Measurements from ENCODE around the gene POLD4.

POLD4 gene

GRCh38 chr11:67393990-67394389 lies 40.6 kb upstream of the POLD4 start:
- in situ Hi-C loops (cut with HindIII; ENCODE audit: low sequenced_read_pairs): no loop called here
- H3K4me3 ChIP-seq (ENCODE audit: low read depth, low read length): no peak overlapping the region
- TF ChIP-seq CTCF (IDR thresholded peaks at IDR 0.05; ENCODE audit: low read depth, low read length): no peak
- no peak for DNase-seq (ENCODE audit: low read depth, low spot score)

DNA sequence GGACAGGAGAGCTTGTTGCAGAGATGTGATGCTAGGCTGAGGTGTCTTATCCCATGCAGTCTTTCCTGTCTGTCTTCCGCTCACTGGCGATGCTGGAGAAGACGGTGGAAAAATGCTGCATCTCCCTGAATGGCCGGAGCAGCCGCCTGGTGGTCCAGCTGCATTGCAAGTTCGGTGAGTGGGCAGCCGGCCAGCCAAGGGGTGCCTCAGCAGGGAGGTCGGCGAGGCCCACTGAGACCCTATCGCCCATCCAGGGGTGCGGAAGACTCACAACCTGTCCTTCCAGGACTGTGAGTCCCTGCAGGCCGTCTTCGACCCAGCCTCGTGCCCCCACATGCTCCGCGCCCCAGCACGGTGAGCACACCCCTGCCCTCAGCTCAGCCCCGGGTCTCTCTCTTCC lies 40.1 kb upstream of the POLD4 start:
- TF ChIP-seq CTCF (IDR thresholded peaks at IDR 0.05; ENCODE audit: low read depth, low read length): no peak
- H3K4me3 ChIP-seq (ENCODE audit: low read depth, low read length): no peak overlapping the region
- in situ Hi-C loops (cut with HindIII; ENCODE audit: low sequenced_read_pairs): no loop called here
- no peak for DNase-seq (ENCODE audit: low read depth, low spot score)

DNA sequence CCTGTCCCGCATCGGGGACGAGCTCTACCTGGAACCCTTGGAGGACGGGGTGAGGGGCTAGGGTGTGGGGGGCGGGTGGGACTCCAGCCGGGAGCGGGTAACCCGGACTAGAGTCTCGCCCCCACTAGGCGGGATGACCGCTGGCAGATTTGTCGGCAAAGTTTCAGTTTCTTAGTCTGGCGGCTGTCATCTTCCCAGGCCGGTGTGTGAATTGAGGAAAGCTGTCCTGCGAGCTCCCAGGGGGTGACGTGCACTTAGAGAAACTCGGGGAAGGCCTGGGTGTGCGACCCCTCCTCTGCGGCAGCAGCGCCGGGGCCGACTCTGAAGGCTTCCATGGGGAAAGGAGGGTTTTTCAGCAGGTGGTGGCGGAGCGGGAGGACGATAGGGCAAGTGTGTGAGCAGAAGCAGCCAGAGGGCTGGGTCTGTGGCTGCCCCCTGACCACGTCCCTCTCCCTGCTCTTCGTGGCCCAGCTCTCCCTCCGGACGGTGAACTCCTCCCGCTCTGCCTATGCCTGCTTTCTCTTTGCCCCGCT lies 38.9 kb upstream of the POLD4 start:
- peak overlapping the region; percentile 81 for H3K4me3 ChIP-seq (ENCODE audit: low read depth, low read length)
- in situ Hi-C loops (cut with HindIII; ENCODE audit: low sequenced_read_pairs): no loop called here
- DNase-seq (ENCODE audit: low read depth, low spot score): no peak
- no peak for TF ChIP-seq CTCF (IDR thresholded peaks at IDR 0.05; ENCODE audit: low read depth, low read length)

DNA sequence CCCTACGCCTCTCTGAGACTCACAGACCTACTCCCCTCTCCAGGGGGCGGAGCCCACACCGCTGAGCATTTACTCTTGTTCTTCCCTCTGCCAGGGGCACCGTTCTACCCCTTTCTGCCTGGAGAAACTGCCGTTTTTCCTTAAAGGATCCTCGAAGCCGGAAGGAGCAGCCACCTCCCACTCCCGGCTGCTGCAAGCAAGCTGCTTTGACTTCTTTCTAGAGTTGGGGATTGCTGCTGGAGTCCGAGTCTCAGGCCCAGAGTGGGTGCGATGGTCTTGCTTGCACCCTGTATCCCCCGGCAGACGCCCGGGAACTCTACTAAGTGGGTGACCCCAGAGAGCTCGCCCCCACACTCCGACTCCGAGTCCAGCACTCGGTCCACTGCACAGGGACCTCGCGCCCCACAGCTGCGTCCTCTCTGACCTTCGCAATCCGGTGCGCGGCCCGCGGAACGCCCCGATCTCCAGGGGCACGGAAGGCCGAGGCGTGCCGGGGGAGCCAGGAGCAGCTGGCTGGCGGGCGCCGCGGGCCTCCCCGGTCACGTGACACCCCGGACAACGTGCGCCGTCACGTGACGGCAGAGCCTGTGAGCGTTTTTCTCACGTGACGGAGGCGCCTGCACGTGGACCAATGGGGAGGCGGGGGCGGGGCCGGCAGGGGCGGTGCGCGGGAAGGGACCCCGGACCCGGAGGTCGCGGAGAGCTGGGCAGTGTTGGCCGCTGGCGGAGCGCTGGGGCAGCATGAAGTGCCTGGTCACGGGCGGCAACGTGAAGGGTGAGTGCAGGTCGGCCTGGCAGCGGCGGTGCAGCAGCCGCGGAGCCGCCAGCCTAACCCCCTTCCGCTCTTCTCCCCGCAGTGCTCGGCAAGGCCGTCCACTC lies 38.2 kb upstream of the POLD4 start, which contains the start of gene RAD9A:
Gene RAD9A (plus strand): TSS at position 683 of the 879 bp plus-strand sequence. CDS start 59 bp downstream, at position 742.
- peak; percentile 93 for DNase-seq (ENCODE audit: low read depth, low spot score)
- no peak for TF ChIP-seq CTCF (IDR thresholded peaks at IDR 0.05; ENCODE audit: low read depth, low read length)
- in situ Hi-C loops (cut with HindIII; ENCODE audit: low sequenced_read_pairs): no loop called here
- H3K4me3 ChIP-seq (ENCODE audit: low read depth, low read length): peak within 1 kb of the TSS; percentile 81

- in situ Hi-C loops (cut with HindIII; ENCODE audit: low sequenced_read_pairs): no loop called here
- DNase-seq (ENCODE audit: low read depth, low spot score): no peak
- peak overlapping the region; percentile 81 for H3K4me3 ChIP-seq (ENCODE audit: low read depth, low read length)
- no peak for TF ChIP-seq CTCF (IDR thresholded peaks at IDR 0.05; ENCODE audit: low read depth, low read length)
Measured at GRCh38 chr11:67390947-67391303, 37.6 kb upstream of the POLD4 start.

- in situ Hi-C loops (cut with HindIII; ENCODE audit: low sequenced_read_pairs): no loop called here
- no peak for DNase-seq (ENCODE audit: low read depth, low spot score)
- TF ChIP-seq CTCF (IDR thresholded peaks at IDR 0.05; ENCODE audit: low read depth, low read length): peak; percentile 77
- H3K4me3 ChIP-seq (ENCODE audit: low read depth, low read length): no peak overlapping the region
Measured at GRCh38 chr11:67389477-67389876, 36.1 kb upstream of the POLD4 start.

All from astrocyte of the spinal cord (primary cell).